GM12878 (cell line): Measurements from ENCODE around the gene SCUBE2. TPM values are rescaled to one million over a fixed set of nuclear protein-coding genes. Genes with fewer than 3 reads are reported as not detected.

Experiments used
- ATAC-seq: fragments of 200-7000 bp; cut with Tn5 transposase; 3 replicates; pipeline ENCODE4 v1.9.1; 2020; ENCODE audit warnings: mild to moderate bottlenecking, moderate library complexity
- BruUV-seq: library from RNA; stranded (reverse); fragments of 400-500 nt; replicated peaks from 2 replicates; lab custom pipeline; 2021; lab: Mats Ljungman, UMichigan
- CTCF ChIA-PET: fragments of 300-600 bp; sonication (Branson Sonifier 250); formaldehyde crosslinking; extraction: SDS; loops from one replicate; lab custom pipeline; 2021; ENCODE audit warnings: inconsistent platforms; lab: Yijun Ruan, JAX
- POLR2A ChIA-PET: fragments of 350-600 bp; formaldehyde crosslinking; extraction: SDS; loops from one replicate; lab custom pipeline; 2021; ENCODE audit warnings: inconsistent platforms; lab: Charles Lee
- RAD21 ChIA-PET: fragments of 300-600 bp; sonication (Branson Sonifier 250); formaldehyde crosslinking; loops from one replicate; lab custom pipeline; 2023; ENCODE audit warnings: antibody characterized with exemption; ENCODE audit not compliant: unreplicated experiment; lab: Charles Lee
- SMC1A ChIA-PET: fragments of 300-600 bp; sonication (Branson Sonifier 250); formaldehyde crosslinking; loops from one replicate; lab custom pipeline; 2023; ENCODE audit not compliant: unreplicated experiment, uncharacterized antibody; lab: Charles Lee
- DNase-seq: peaks from one replicate; pipeline ENCODE4 v3.0.0-alpha.2; 2011; ENCODE audit warnings: low read depth, low spot score
- FAIRE-seq: peaks from 3 replicates; lab custom pipeline; 2011; peaks lifted over from hg19 to GRCh38; lab: Jason Lieb, UNC
- H2AFZ ChIP-seq: 2 replicates; pipeline ENCODE4 v1.6.0; 2011; ENCODE audit warnings: low read depth, low read length, control low read depth; ENCODE audit not compliant: control insufficient read depth
- H3K27ac ChIP-seq: 2 replicates; pipeline ENCODE4 v1.5.1; 2011; ENCODE audit warnings: control low read depth; ENCODE audit not compliant: control insufficient read depth, insufficient read depth
- H3K27me3 ChIP-seq, 2 experiments: replicated peaks in 1 of 2; 2 replicates each; pipeline versions ENCODE4 v1.6.0 to v1.6.1; 2011; ENCODE audit warnings: low read length in 1 of 2; ENCODE audit not compliant: control insufficient read depth in 2 of 2, insufficient read depth in 2 of 2
- H3K36me3 ChIP-seq, 2 experiments: 2 replicates each; pipeline ENCODE4 v1.5.1; 2011; ENCODE audit warnings: low read length in 1 of 2; ENCODE audit not compliant: control insufficient read depth in 2 of 2, insufficient read depth in 2 of 2
- H3K4me1 ChIP-seq: 2 replicates; pipeline ENCODE4 v1.6.1; 2011; ENCODE audit warnings: mild to moderate bottlenecking, low read length, moderate library complexity, mixed read lengths; ENCODE audit not compliant: control insufficient read depth, insufficient read depth
- H3K4me2 ChIP-seq: 2 replicates; pipeline ENCODE4 v1.6.0; 2011; ENCODE audit warnings: control low read depth; ENCODE audit not compliant: control insufficient read depth, insufficient read depth
- H3K4me3 ChIP-seq: fragments of 200-600 bp; sonication (generic); 2 replicates; pipeline ENCODE4 v1.5.1; 2016
- H3K79me2 ChIP-seq: 2 replicates; pipeline ENCODE4 v1.6.0; 2011; ENCODE audit warnings: low read length; ENCODE audit not compliant: control insufficient read depth, insufficient read depth
- H3K9ac ChIP-seq: 2 replicates; pipeline ENCODE4 v1.8.0; 2011; ENCODE audit warnings: low read length, control low read depth, mixed read lengths; ENCODE audit not compliant: control insufficient read depth, insufficient read depth
- H3K9me3 ChIP-seq: replicated peaks from 3 replicates; pipeline ENCODE4 v1.5.1; 2011; ENCODE audit warnings: mild to moderate bottlenecking, low read length; ENCODE audit not compliant: control insufficient read depth, insufficient read depth
- H4K20me1 ChIP-seq: 2 replicates; pipeline ENCODE4 v1.6.0; 2011; ENCODE audit not compliant: control insufficient read depth, insufficient read depth
- HDAC6 ChIP-seq: fragments of 200-600 bp; sonication (generic); IDR thresholded peaks from one replicate; pipeline ENCODE4 v1.8.0; 2017; ENCODE audit warnings: antibody characterized with exemption; ENCODE audit not compliant: unreplicated experiment
- IKZF1 ChIP-seq: fragments of 450-650 bp; conservative IDR thresholded peaks from 2 replicates; pipeline ENCODE4 v1.6.1; 2017; ENCODE audit warnings: antibody characterized with exemption, mild to moderate bottlenecking
- JUNB ChIP-seq: IDR thresholded peaks from 2 replicates; pipeline ENCODE4 v1.6.1; 2016; ENCODE audit warnings: antibody characterized with exemption, mild to moderate bottlenecking
- KAT2A ChIP-seq: conservative IDR thresholded peaks from 2 replicates; pipeline ENCODE4 v1.6.1; 2011; ENCODE audit warnings: low read depth, low read length; ENCODE audit not compliant: control insufficient read depth
- KDM1A ChIP-seq: fragments of 200-600 bp; sonication (generic); IDR thresholded peaks from 2 replicates; pipeline ENCODE4 v1.6.1; 2016; ENCODE audit warnings: borderline replicate concordance
- LARP7 ChIP-seq: fragments of 450-650 bp; IDR thresholded peaks from 2 replicates; pipeline ENCODE4 v1.6.1; 2017; ENCODE audit warnings: mild to moderate bottlenecking
- MYC ChIP-seq: IDR thresholded peaks from 2 replicates; pipeline ENCODE4 v1.6.1; 2011; ENCODE audit warnings: mild to moderate bottlenecking, low read length, moderate library complexity, inconsistent platforms; ENCODE audit not compliant: insufficient read depth, insufficient replicate concordance, insufficient read length, severe bottlenecking
- SIX5 ChIP-seq: IDR thresholded peaks from 2 replicates; pipeline ENCODE4 v1.6.1; 2011; ENCODE audit warnings: mild to moderate bottlenecking, low read depth, low read length, moderate library complexity; ENCODE audit not compliant: severe bottlenecking
- ZNF217 ChIP-seq: fragments of 450-650 bp; IDR thresholded peaks from 2 replicates; pipeline ENCODE4 v1.6.1; 2017; ENCODE audit warnings: antibody characterized with exemption, mild to moderate bottlenecking
- ZNF592 ChIP-seq: fragments of 450-650 bp; IDR thresholded peaks from 2 replicates; pipeline ENCODE4 v1.6.1; 2017; ENCODE audit warnings: mild to moderate bottlenecking, moderate library complexity
- WGBS: methylation state at CpG from one replicate; pipeline ENCODE4 v1.1.6; 2016; ENCODE audit warnings: low lambda C conversion rate; ENCODE audit not compliant: insufficient replicate concordance, insufficient coverage; ENCODE audit errors: missing lambda C conversion rate; 5-methylcytosine and 5-hydroxymethylcytosine counted together
- in situ Hi-C: fragments of 300-500 bp; cut with MboI; formaldehyde crosslinking; loops from 9 replicates; pipeline ENCODE4 v1.14.3; 2018; ENCODE audit warnings: mixed read lengths
- intact Hi-C: fragments of 100-400 bp; cut with micrococcal nuclease; formaldehyde crosslinking; loops from one replicate; pipeline ENCODE4 v1.14.2; 2022; ENCODE audit not compliant: unreplicated experiment
- polyA plus RNA-seq, 11 experiments: library from polyadenylated mRNA; depleted of rRNA in 4 of 11; unstranded in 6 of 11; stranded (reverse) in 5 of 11; fragments of >200 nt; fragmentation: Nextera tagmentation in 4 of 11; fragmentation: Illumina TruSeq in 1 of 11; extraction: Ambion mirVana in 4 of 11; extraction: Trizol in 1 of 11; gene quantifications; 1 replicate in 1 of 11; 2 replicates in 10 of 11; pipeline versions ENCODE4 v1.2.1 to v1.2.3, GENCODE V29; 2011 to 2016; ENCODE audit warnings: inconsistent platforms in 2 of 11, missing spikeins in 2 of 11, low read depth in 1 of 11
- total RNA-seq, 4 experiments: library from RNA; depleted of rRNA in 3 of 4; stranded (reverse); fragments of >200 nt in 3 of 4; fragmentation: Illumina TruSeq in 1 of 4; extraction: Trizol in 1 of 4; gene quantifications; 2 replicates each; pipeline versions ENCODE4 v1.2.1 to v1.2.3, GENCODE V29; 2013 to 2021
- TF ChIP-seq, protein P1 (sequence below): fragments of 450-650 bp; IDR thresholded peaks from 2 replicates; pipeline ENCODE4 v1.6.1; 2018; ENCODE audit warnings: borderline replicate concordance, mild to moderate bottlenecking; ENCODE audit not compliant: partially characterized antibody
- TF ChIP-seq, protein P2 (sequence below): fragments of 450-650 bp; formaldehyde crosslinking; IDR thresholded peaks from 2 replicates; pipeline ENCODE4 v1.4.0; 2022; ENCODE audit warnings: mild to moderate bottlenecking, moderate library complexity

SCUBE2 gene
- total and polyA plus RNA-seq, 10 of the 15 experiments (the other 5 are each of a cell fraction or from before 2014, with no cell fraction given), result 0.12 to 0.56 (median 0.31) TPM; not detected in 2

DNA sequence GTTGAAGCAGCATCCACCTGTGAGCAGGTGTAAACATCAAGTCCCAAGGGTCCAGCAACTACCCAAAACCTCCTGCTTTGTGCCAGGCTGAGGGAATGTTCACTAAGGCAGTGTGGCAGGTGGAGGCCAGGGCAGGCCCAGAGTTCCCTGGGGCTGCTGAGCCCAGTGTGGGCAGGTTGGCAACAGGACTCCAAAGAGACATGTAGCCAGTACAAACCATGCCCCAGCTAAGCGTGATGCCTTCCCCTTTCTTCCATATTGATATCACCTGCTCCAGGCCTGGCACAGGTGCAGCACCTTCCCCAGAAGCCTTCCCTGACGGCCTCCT, 30.0 kb upstream of the SCUBE2 start:
- H4K20me1 ChIP-seq, result no peaks in the 10 kb centered on the region
- H3K27me3 ChIP-seq, result no peaks in the 10 kb centered on the region
- H3K27ac ChIP-seq, result no peak overlapping the region
- 46% methylated on average over 2 of the region's 2 CpGs for WGBS
- H3K4me1 ChIP-seq, result no peaks in the 10 kb centered on the region
- ChIA-PET RAD21 (no interaction called here), CTCF (interaction anchor here (2.0 kb wide), 1 partner anchor 106 kb away, joined by 5 read pairs; no protein-coding TSS in a partner anchor), POLR2A (no interaction called here), SMC1A (no interaction called here)
- no peaks in the 10 kb centered on the region for H3K9me3 ChIP-seq
- no peak overlapping the region for H3K9ac ChIP-seq
- H3K4me2 ChIP-seq, result no peak overlapping the region
- H3K4me3 ChIP-seq, result no peak overlapping the region
- no peak overlapping the region for H2AFZ ChIP-seq
- no peaks in the 10 kb centered on the region for H3K36me3 ChIP-seq
- in situ Hi-C loops (no loop called here), intact Hi-C loops (no loop called here)
- no peaks in the 10 kb centered on the region for H3K79me2 ChIP-seq
- ATAC-seq (no peak), FAIRE-seq (no peak), DNase-seq (no peak)
- no TSS peak for BruUV-seq
- TF ChIP-seq, protein P1, sequence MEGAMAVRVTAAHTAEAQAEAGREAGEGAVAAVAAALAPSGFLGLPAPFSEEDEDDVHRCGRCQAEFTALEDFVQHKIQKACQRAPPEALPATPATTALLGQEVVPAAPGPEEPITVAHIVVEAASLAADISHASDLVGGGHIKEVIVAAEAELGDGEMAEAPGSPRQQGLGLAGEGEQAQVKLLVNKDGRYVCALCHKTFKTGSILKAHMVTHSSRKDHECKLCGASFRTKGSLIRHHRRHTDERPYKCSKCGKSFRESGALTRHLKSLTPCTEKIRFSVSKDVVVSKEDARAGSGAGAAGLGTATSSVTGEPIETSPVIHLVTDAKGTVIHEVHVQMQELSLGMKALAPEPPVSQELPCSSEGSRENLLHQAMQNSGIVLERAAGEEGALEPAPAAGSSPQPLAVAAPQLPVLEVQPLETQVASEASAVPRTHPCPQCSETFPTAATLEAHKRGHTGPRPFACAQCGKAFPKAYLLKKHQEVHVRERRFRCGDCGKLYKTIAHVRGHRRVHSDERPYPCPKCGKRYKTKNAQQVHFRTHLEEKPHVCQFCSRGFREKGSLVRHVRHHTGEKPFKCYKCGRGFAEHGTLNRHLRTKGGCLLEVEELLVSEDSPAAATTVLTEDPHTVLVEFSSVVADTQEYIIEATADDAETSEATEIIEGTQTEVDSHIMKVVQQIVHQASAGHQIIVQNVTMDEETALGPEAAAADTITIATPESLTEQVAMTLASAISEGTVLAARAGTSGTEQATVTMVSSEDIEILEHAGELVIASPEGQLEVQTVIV, result no peak
- TF ChIP-seq KDM1A (no peak), ZNF592 (no peak), KAT2A (no peak), LARP7 (no peak), ZNF217 (no peak), HDAC6 (no peak), SIX5 (no peak), JUNB (no peak), IKZF1 (no peak), MYC (no peak)
- TF ChIP-seq, protein P2, sequence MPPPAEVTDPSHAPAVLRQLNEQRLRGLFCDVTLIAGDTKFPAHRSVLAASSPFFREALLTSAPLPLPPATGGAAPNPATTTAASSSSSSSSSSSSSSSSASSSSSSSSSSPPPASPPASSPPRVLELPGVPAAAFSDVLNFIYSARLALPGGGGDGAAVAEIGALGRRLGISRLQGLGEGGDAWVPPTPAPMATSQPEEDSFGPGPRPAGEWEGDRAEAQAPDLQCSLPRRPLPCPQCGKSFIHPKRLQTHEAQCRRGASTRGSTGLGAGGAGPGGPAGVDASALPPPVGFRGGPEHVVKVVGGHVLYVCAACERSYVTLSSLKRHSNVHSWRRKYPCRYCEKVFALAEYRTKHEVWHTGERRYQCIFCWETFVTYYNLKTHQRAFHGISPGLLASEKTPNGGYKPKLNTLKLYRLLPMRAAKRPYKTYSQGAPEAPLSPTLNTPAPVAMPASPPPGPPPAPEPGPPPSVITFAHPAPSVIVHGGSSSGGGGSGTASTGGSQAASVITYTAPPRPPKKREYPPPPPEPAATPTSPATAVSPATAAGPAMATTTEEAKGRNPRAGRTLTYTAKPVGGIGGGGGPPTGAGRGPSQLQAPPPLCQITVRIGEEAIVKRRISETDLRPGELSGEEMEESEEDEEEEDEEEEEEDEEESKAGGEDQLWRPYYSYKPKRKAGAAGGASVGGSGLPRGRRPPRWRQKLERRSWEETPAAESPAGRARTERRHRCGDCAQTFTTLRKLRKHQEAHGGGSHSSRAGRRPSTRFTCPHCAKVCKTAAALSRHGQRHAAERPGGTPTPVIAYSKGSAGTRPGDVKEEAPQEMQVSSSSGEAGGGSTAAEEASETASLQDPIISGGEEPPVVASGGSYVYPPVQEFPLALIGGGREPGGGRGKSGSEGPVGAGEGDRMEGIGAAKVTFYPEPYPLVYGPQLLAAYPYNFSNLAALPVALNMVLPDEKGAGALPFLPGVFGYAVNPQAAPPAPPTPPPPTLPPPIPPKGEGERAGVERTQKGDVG (CRISPR knock-in tag), result no peak
